GM12865 (cell line): ENCODE data around the gene OR52B2.

ENCODE experiments used
- DNase-seq: peaks from one replicate; pipeline ENCODE4 v3.0.0; 2010; ENCODE audit warnings: low read depth
- H3K4me3 ChIP-seq: 2 replicates; pipeline ENCODE4 v1.5.1; 2011; ENCODE audit warnings: mild to moderate bottlenecking, low read depth, low read length, control low read depth
- TF ChIP-seq, protein P1 (sequence below): IDR thresholded peaks from 2 replicates; pipeline ENCODE4 v1.5.1; 2011; ENCODE audit warnings: low read length, control low read depth, low read depth, inconsistent platforms; ENCODE audit not compliant: insufficient read depth; ENCODE audit errors: missing control alignments

OR52B2 gene

DNA sequence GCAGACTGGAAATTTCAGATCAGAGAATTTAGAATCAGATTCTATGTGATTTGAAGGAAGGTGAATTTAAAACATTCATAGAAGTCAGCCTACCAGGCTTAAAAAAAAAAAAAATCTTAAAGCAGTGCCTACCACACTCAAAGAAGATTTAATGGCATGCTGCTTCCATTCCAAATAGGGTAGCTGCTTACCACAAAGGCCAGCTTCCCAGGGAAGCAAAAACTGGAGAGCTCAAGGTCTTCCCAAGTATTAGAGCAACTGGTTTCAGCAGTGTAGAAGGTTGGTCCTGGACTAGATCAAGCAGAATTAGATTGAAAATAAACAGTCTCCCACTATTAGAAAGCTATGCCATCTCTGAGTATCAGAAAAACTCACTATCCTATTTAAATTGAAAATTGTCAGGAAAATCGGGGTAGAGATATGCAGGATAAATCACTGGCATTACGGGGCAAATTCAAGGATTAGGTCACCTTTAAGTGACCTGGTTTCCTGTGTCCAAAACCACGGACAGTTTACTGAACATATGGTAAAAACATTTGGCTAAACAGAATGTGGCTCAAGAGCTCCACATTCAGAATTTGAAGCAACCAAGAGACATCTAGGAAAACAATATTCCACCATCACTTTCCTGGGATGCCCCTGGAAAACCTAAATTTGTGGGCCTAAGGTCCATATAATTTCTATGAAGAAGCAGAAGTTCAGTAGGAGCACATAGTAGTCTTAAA, 36.5 kb upstream of the OR52B2 start:
- DNase-seq = no peak
- TF ChIP-seq, protein P1, sequence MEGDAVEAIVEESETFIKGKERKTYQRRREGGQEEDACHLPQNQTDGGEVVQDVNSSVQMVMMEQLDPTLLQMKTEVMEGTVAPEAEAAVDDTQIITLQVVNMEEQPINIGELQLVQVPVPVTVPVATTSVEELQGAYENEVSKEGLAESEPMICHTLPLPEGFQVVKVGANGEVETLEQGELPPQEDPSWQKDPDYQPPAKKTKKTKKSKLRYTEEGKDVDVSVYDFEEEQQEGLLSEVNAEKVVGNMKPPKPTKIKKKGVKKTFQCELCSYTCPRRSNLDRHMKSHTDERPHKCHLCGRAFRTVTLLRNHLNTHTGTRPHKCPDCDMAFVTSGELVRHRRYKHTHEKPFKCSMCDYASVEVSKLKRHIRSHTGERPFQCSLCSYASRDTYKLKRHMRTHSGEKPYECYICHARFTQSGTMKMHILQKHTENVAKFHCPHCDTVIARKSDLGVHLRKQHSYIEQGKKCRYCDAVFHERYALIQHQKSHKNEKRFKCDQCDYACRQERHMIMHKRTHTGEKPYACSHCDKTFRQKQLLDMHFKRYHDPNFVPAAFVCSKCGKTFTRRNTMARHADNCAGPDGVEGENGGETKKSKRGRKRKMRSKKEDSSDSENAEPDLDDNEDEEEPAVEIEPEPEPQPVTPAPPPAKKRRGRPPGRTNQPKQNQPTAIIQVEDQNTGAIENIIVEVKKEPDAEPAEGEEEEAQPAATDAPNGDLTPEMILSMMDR = no peak
- no peak overlapping the region for H3K4me3 ChIP-seq

DNA sequence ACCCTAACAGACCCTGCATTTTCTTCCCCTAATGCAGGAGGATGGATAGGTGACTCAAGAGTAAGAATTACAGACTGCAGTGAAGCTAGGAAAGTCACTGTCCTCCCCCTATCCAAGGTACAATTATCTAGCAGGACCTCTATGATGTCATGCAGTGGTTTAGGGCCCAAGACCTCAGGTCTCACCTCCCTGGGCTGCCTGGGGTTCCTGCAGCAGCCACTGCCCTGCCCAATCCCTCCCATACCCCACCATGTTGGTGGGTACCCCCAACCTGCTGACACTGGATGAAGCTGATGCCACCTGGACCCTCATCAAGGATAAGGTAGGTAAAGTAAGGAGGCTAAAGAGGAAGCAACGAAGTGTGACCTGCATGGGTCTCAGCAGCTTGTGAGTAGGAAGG, 35.2 kb upstream of the OR52B2 start, which contains the start of gene C11orf42:
Gene C11orf42, plus strand, starts transcription at position 192 of the 400 bp plus-strand sequence. Its CDS starts 59 bp downstream, at position 251.
- no peak within 1 kb of the TSS for H3K4me3 ChIP-seq
- DNase-seq = no peak
- TF ChIP-seq, protein P1 = no peak

DNA sequence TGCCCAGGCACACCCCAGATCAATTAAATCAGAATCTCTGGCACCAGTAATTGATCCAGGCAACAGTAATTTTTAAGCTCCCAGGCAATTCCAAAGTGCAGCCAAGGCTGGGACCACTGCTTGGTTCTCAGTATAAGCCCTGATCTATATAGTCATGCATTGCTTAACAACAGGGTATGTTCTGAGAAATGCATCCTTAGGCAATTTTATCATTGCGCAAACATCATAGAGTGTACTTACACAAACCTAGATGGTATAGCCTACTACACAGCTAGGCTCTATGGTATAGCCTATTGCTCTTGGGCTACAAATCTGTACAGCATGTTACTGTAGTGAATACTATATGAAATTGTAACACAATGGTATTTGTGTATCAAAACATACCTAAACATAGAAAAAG, 34.6 kb upstream of the OR52B2 start:
- no peak overlapping the region for H3K4me3 ChIP-seq
- DNase-seq = no peak
- TF ChIP-seq, protein P1 = no peak

DNA sequence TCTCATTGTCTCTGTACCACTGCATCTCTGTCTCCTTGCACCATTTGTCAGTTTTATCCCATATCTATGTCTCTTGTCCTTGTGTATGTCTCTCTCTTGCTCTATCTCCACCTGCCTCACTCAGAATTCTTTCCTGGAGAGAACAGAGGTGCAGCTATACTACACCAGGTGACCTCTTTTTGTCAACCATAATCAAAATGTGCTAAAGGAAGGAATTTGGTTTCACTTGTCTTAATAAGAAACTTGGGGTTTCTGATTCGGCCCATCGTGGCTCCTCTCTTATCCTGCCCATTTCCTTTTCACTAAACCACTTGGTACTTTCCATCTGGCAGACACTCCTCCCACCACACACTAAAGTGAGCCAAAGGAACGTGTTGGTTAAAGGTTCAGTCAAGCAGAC, 33.2 kb upstream of the OR52B2 start:
- no peak overlapping the region for H3K4me3 ChIP-seq
- TF ChIP-seq, protein P1 = no peak
- peak; percentile 67 for DNase-seq

DNA sequence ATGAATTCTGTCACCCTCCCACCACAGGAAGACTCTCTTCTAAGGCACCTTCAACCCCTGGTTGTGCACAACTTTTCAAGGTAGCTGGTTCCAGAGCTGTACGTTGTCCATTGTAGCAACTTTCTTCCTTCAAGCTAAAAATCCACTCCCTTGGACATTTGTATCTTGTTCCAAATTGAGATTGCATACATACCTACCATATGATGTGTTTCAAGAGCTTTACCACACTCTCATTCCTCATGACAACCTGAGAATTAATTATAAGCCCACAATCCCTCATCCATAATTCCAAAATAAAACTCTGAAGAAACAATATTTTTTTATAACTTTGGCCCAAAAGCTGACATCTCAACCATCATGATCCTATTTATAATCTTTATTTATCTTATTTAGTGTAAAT, 31.9 kb upstream of the OR52B2 start:
- DNase-seq = no peak
- TF ChIP-seq, protein P1 = no peak
- H3K4me3 ChIP-seq = no peak overlapping the region

DNA sequence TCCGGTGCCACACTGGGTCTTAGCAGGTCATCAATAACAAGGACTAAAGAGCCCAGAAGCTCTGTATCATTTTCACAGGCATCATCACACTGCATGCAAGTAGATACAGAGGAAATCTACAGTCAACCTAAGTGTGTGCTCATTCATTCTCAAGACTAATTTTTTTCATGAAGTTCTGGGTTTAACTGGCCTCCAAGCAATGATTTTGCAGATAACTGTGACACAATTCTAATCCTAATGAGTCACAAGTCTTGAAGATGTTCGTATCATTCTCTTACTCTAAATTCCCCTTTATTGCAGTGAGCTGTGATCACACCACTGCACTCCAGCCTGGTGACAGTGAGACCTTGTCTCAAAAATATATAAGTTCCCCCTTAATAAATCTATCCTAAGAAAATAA, 31.4 kb upstream of the OR52B2 start:
- TF ChIP-seq, protein P1 = no peak
- H3K4me3 ChIP-seq = no peak overlapping the region
- DNase-seq = no peak

DNA sequence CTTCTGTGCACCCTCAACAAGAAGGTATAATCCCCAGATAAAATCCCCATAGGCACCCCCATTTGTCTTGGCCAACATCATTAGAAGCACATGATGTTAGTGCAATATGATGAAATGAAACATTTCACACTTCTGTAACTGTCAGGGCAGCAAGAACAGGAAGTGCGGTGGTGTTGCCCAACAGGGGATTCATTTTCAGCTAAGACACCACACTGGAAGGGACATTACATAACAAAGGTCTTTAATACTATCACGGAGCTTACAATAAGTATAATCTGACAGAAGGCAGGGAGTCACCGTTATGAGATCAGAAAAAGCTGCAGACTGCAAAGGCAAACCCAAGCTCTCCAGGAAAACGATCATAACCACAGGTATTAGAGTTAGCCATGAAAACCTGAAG, 30.8 kb upstream of the OR52B2 start:
- DNase-seq = no peak
- TF ChIP-seq, protein P1 = no peak
- H3K4me3 ChIP-seq = no peak overlapping the region
